NCI-H1930 (cell line): ENCODE results near the gene NPTX1.

Experiments
- DNase-seq, 2 experiments: peaks; one replicate each; lab custom pipeline; 2025; lab: John Stamatoyannopoulos, UW

Gene NPTX1

GRCh38 chr17:80503031-80503430 lies 26.6 kb upstream of the NPTX1 start:
- DNase-seq, result no peak

GRCh38 chr17:80502578-80502877 lies 26.1 kb upstream of the NPTX1 start:
- DNase-seq, result no peak

- no peak for DNase-seq
These were observed 25.6 kb upstream of the NPTX1 start for GRCh38 chr17:80501741-80502577.

- DNase-seq, result no peak
These were observed 23.7 kb upstream of the NPTX1 start for GRCh38 chr17:80499961-80500665.

GRCh38 chr17:80499560-80499959 lies 23.2 kb upstream of the NPTX1 start:
- no peak for DNase-seq

GRCh38 chr17:80498920-80499410 lies 22.6 kb upstream of the NPTX1 start:
- DNase-seq, result no peak

GRCh38 chr17:80498242-80498919 lies 22.0 kb upstream of the NPTX1 start:
- no peak for DNase-seq

- DNase-seq, result no peak
These were observed 21.4 kb upstream of the NPTX1 start for GRCh38 chr17:80497726-80498241.

GRCh38 chr17:80494547-80494946 lies 18.1 kb upstream of the NPTX1 start:
- no peak for DNase-seq

GRCh38 chr17:80492343-80493136 lies 16.1 kb upstream of the NPTX1 start:
- DNase-seq, result no peak

GRCh38 chr17:80491478-80492342 lies 15.3 kb upstream of the NPTX1 start:
- no peak for DNase-seq

- no peak for DNase-seq
These were observed 11.1 kb upstream of the NPTX1 start for GRCh38 chr17:80487511-80487910.

GRCh38 chr17:80486692-80487091 lies 10.3 kb upstream of the NPTX1 start:
- no peak for DNase-seq

- no peak for DNase-seq
These were observed 9.4 kb upstream of the NPTX1 start for GRCh38 chr17:80485846-80486245.

GRCh38 chr17:80482555-80483308 lies 6.3 kb upstream of the NPTX1 start:
- no peak for DNase-seq

- no peak for DNase-seq
These were observed 5.6 kb upstream of the NPTX1 start for GRCh38 chr17:80482058-80482318.

- no peak for DNase-seq
These were observed 5.1 kb upstream of the NPTX1 start for GRCh38 chr17:80481284-80482057.

- DNase-seq, result no peak
These were observed 3.8 kb upstream of the NPTX1 start for GRCh38 chr17:80480248-80480647.

- no peak for DNase-seq
These were observed 2.8 kb upstream of the NPTX1 start for GRCh38 chr17:80479246-80479566.
